NCI-H2081 treated with DMSO at 0.1 percent for 48 hours (cell line): ENCODE results near the gene FAM90A26.
"Not testable (repeated sequence)": the region's sequence is repeated elsewhere in the genome, so short reads cannot be mapped to it uniquely, and the experiment has no call there.

ENCODE experiments used
- DNase-seq: peaks from one replicate; lab custom pipeline; 2025; lab: John Stamatoyannopoulos, UW

Gene FAM90A26

DNA sequence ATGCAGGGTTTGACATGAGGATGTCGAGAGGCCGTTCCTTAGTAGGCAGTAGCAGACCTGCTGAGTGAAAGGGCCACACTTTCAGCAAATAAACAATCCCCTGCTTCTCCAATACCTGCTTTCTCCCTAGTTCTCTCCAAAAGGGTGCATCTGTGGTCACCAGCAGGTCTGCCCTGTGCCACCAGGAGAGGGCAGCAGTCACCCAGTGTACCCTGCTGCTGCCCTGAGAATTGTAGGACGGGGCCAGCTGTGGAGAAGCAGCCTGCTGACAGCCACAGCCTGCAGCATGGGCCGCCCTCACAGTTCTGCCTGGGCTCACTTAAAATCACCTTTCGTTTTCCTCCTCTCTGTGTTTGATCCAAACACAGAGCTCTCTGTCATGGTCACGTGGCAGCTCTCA is 11.8 kb upstream of the FAM90A26 start:
- DNase-seq: not testable (repeated sequence)

DNA sequence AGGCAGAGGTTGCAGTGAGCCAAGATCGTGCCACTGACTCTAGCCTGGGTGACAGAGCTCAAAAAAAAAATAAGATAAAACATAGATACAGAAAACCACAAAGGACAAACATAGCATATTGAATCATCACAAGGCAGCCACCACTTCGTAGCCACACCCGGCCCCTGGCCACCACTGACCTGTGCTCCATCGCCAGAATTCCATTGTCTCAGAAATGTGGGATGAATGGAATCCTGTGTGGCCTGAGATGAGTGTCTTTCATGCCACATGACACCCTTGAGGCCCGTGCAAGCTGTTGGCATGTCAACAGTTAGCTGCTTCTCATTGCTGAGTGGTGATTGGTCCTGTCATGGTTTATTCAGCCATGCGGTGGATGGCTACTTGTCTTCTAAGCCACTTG is 10.2 kb upstream of the FAM90A26 start:
- DNase-seq: not testable (repeated sequence)

DNA sequence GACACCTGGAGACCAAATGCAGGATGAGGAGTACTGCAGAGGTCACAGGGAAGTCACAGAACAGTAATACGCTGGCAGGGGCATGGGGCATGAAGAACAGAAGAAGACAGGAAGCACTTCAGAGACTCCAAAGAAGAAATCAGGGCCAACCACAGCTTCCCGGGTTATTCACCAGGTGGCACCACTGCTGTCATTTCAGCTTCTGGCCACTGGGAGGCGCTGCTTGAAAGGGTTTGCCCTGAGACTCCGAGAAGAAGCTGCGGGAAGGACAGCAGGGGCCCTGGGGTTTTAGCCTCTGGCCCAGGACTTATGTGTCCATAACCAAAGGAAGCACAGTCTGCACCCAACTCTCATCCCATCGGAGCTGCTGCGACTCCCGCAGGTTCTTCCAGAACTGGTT is 4.2 kb upstream of the FAM90A26 start:
- DNase-seq: not testable (repeated sequence)

DNA sequence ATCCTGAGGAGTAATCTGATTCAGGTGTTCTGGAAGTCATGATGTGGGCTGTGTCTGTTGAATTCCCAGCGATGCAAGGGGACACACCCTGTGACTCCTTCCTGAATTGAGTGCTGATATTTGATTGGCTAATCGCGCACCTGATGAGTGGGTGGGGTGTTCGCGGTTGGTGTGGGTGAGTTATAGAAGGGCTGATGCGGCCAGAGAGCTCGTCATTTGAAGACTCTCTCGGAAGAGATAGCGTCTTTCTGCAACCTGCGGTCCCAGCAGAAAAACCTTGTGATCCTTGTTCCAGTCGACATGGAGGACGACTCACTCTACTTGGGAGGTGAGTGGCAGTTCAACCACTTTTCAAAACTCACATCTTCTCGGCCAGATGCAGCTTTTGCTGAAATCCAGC is 40.1 kb downstream of the FAM90A26 start, which contains the start of gene USP17L10:
Gene USP17L10, plus strand, starts transcription at position 301 of the 400 bp plus-strand sequence. Its CDS starts 0 bp downstream, at position 301.
- DNase-seq: not testable (repeated sequence)

DNA sequence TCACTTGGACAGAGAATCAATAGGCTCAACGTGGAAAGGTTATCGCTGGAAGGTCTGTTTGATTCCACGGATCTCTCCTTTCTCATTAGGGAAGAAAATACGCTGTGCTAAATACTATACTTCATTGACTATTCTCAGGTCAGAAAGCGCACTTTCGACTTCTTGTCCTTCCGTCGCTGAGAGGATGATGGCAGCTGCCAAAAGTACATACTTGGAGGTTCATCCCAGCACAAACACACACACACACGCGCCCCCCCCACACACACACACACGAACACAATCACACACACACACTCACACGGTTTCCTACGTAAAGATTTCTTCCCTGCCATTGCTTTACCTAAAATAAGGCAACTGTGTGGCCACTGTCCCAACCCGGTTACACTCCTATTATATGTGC is 44.5 kb downstream of the FAM90A26 start:
- DNase-seq: not testable (repeated sequence)

DNA sequence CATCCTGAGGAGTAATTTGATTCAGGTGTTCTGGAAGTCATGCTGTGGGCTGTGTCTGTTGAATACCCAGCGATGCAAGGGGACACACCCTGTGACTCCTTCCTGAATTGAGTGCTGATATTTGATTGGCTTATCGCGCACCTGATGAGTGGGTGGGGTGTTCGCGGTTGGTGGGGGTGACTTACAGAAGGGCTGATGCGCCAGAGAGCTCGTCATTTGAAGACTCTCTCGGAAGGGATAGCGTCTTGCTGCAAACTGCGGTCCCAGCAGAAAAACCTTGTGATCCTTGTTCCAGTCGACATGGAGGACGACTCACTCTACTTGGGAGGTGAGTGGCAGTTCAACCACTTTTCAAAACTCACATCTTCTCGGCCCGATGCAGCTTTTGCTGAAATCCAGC is 44.9 kb downstream of the FAM90A26 start, which contains the start of gene USP17L11:
Gene USP17L11, plus strand, starts transcription at position 301 of the 400 bp plus-strand sequence. Its CDS starts 0 bp downstream, at position 301.
- not testable (repeated sequence) for DNase-seq

DNA sequence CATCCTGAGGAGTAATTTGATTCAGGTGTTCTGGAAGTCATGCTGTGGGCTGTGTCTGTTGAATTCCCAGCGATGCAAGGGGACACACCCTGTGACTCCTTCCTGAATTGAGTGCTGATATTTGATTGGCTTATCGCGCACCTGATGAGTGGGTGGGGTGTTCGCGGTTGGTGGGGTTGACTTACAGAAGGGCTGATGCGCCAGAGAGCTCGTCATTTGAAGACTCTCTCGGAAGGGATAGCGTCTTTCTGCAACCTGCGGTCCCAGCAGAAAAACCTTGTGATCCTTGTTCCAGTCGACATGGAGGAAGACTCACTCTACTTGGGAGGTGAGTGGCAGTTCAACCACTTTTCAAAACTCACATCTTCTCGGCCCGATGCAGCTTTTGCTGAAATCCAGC is 49.6 kb downstream of the FAM90A26 start, which contains the start of gene USP17L12:
Gene USP17L12, plus strand, starts transcription at position 301 of the 400 bp plus-strand sequence. Its CDS starts 0 bp downstream, at position 301.
- DNase-seq: not testable (repeated sequence)

DNA sequence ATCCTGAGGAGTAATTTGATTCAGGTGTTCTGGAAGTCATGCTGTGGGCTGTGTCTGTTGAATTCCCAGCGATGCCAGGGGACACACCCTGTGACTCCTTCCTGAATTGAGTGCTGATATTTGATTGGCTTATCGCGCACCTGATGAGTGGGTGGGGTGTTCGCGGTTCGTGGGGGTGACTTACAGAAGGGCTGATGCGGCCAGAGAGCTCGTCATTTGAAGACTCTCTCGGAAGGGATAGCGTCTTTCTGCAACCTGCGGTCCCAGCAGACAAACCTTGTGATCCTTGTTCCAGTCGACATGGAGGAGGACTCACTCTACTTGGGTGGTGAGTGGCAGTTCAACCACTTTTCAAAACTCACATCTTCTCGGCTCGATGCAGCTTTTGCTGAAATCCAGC is 54.4 kb downstream of the FAM90A26 start, which contains the start of gene USP17L13:
Gene USP17L13, plus strand, starts transcription at position 301 of the 400 bp plus-strand sequence. Its CDS starts 0 bp downstream, at position 301.
- DNase-seq: not testable (repeated sequence)
